Stimulated activated CD4-positive, alpha-beta T cell treated with anti-CD3 and anti-CD28 coated beads, Interleukin-12 subunit alpha, Interleukin-12 subunit beta, amount 100 ng/mL, for 48 hours (primary cell): ENCODE results near the gene DMAC2.
"Not testable (repeated sequence)": the region's sequence is repeated elsewhere in the genome, so short reads cannot be mapped to it uniquely, and the experiment has no call there.

ENCODE experiments used
- DNase-seq, 3 donors: peaks; one replicate each; pipeline ENCODE4 v3.0.0-alpha.2; 2020; ENCODE audit warnings: low read depth in 2 of 3, low spot score in 1 of 3

The DMAC2 gene

DNA sequence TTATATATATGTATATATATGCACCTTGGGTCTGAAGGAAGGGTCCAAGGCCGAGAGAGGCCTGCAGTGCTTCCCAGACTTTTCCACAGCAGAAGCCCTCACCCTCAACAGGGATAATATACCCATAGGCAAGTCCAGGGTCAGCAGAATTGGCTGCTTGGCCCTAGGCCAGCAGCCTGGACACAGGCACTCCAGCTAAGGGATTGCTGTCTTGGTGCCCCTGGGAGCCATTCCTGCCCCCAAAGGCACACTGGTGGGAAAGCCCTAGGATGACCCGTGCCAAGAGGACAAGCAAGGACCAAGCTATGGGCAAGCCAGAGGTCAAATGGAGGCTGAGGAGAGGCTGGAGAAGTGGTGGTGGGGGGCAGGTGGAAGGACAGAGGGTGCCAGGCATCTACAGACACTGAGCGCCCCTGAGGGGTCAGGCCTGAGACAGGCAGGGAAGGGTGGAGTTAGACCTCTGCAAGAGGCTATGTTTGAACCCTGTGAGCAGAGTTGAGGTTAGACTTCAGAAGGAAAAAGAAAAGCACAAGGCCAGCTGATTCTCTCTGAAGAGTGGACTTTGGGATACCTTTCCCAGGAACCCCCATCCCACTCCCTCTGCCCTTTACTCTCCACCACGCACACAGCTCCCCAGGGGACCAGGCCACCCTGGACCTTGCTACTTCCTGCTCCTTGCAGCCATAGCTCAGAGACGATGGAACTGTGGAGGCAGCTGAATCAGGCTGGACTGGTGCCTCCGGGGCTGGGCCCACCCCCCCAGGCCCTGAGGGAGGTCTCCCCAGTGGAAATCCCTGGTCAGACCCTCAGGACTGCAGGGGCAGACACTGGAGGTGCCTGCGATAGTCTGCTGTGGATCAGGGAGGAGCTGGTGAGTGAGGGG lies 3.0 kb upstream of the DMAC2 start, which contains the start of gene ERICH4:
Gene ERICH4 (plus strand): TSS at position 684 of the 883 bp plus-strand sequence. CDS start 14 bp downstream, at position 698.
- DNase-seq = no peak

DNA sequence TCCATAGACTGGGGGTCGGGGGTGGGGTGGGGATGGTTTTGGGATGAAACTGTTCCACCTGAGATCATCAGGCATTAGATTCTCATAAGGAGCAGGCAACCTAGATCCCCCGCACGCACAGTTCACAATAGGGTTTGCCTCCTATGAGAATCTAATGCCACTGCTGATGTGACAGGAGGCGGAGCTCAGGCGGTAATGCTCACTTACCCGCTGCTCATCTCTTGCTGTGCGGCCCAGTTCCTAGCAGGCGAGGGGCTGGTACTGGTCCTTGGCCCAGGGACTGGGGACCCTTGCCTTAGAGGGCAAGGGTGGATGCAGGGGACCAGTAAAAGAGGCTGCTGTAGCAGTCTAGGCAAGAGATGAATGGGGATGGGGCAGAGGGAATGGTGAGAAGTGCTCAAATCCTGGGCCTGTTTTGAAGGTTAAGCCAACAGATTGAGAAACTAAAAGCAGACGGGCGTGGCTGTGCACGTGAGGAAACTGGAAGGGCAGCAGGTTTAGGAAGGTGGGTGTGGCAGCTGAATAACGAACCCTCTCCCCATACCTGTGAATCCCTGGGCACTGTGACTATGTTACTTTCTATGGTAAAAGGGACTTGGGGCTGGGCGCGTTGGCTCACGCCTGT lies 1.7 kb upstream of the DMAC2 start:
- no peak for DNase-seq

DNA sequence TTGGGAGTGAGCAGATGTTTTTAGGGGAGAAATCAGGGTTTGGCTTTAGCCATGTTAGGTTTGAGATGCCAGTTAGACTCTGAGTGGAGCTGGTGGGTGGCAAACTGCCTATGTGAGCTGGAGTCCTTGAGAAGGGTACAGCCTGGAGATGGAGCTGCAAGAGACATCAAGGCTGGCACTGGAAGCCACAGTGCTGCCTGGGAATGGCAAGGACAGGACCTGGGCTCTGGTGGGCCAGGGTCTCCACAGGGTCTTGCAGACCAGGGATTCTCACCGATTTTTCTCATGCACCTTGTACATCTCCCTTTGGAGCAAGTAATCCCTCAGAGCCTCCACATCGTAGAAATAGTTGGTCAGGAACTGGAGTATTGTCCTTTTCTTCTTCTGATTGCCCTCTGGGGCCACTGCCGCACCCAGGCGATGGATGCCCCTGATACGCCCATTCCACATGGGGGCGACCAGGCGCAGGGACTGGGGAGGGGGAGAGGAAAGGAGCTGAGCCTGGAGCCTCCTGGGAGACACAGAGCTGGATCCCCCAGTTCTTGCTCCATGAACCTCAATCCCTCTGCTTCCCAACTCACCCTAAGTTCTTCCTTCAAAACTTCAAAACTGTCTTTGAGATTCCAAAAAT lies 1.7 kb downstream of the DMAC2 start:
- no peak for DNase-seq

DNA sequence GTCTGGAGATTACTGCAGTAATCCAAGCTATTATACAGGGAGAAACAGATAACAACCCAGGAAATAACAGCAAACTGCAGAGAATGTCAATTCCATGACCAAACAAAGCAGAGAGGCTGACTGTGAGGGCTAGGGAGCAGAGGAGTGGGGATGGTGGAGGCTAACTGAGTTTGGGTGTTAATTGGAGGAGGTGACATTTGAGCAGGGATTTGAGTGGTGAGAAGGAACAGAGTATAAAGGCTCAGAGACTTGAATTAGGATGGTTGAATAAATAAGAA lies 3.1 kb downstream of the DMAC2 start:
- no peak for DNase-seq

DNA sequence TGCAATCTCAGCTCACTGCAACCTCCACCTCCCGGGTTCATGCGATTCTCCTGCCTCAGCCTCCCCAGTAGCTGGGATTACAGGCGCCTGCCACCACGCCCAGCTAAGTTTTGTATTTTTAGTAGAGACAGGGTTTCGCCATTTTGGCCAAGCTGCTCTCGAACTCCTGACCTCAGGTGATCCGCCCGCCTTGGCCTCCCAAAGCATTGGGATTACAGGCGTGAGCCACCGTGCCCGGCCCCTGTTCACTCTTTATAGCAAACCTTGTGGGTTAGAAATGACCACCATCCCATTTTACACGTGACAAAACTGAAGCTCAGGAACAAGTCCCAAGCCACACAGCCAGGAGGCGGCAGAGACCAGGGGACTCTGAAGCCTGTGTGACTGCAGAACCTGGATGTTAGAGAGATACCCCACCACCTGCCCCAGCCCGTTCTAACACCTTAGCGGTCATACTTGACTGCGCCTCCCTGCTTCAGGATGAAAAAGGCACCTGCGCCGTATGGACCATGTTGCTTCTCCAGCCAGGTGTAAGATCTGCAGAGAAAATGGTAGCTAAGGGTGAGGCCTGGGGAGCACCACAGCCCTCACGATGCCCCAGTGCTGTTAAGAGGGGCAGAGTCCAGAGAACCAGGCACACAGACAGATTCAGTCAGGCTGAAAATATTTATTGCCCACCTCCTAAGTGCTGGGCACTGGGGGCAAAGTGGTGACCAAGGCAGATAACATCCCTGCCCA lies 3.6 kb downstream of the DMAC2 start:
- DNase-seq = no peak

DNA sequence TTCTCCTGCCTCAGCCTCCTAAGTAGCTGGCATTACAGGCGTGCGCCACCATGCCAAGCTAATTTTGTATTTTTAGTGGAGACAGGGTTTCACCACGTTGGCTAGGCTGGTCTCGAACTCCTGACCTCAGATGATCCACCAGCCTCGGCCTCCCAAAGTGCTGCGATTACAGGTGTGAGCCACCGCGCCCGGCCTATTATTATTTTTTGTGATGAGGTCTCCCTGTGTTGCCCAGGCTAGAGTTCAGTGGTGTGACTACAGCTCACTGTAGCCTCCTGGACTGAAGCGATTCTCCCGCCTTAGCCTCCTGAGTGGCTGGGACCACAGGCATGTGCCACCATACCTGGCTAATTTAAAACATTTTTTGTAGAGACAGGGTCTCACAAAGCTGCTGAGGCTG lies 4.3 kb downstream of the DMAC2 start:
- not testable (repeated sequence) for DNase-seq

DNA sequence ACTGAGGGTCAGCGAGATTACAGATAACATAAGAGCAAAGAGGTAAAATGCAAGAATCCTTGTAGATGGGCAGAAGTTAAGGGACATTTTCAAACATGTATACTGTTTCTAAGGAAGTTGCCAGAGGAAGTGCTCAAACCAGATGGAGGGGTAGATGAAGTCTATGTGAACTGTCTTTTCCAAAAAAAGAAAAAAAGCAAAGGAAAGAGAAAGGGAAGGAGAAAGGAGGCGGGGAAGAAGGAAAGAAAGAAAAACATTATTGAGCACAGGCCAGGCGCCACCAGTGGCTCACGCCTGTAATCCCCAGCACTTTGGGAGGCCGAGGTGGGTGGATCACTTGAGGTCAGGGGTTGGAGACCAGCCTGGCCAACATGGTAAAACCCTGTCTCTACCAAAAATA lies 5.3 kb downstream of the DMAC2 start:
- DNase-seq = no peak

DNA sequence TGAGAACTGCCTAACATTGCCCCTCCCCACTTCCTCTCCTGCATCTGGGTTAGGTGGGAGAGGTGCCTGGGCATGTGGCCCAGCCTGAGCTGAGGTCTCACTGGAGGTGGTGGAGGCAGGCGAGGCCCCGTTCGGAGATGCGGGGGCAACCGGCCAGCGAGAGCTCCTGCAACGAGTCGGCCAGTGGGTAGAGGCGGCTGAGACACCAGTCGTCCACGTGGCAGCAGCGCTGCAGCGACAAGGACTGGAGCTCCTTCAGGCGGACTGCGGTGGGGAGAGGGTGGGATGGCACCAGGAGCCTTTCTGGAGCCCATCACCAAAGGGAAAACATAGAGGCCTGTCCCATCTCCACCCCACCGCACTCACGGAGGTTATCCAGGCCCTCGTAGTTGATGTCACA lies 6.5 kb downstream of the DMAC2 start:
- DNase-seq = no peak

DNA sequence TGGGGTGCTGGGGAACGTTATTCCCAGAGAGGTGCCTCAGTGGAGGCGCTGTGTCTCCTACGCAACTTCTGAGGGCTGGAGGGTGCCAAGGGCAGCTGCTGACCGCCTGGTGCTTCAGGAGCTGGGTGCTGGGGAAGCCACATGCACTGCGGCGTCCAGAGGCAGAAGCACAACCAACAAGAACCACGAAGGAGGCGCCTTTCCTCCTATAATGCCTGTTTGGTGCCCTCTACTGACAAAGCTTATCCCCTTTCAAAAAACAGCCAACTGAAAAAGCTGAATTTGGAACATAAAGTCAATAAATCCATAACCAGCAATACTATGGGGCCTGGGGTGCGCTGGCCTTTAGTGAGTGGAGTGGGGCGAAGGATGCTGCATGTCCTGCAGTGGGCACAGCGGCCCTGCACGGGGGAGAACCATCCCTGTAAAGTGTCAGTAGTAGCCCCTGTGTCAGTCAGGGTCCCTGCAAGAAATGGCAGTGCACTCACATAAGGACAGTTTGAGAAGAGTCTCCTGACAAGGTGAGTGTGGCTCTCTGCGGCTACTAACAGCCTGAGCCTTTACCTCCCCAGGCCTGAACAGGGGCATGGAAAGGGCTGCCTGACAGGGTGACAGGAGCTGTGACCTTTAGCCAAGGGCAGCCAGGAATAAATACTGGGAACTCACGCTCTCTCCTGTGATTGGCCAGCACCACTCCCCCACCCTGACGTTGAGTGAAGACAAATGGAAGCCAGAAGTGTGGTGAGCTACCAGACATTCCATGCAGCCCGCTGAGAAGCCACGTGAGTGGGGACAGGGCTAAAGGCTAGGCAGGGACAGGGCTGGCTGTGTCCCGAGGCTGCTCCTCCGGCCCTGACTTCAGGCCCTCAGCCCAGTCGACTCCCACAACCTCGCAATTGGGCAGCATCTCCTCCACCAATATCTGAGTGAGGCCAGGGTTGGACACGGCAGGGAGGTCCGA lies 8.0 kb downstream of the DMAC2 start:
- no peak for DNase-seq

DNA sequence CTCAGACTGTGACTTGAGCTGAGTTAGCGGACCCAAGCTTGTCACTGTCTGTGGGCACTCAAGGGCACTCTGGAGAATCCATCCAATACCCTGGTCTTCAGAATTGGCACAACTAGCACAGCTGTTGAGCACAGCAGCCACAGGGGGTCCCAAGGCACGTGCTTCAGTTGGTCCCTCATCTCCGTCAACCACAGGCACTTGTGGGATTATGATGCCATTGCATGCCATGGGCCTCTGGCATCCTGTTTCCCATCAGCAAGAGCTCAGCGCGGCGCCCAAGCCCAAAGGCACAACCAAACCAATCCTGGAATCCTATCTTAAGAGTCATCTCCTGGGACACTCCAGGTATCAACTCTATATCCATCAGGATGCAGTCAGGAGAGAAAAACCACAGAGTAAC lies 8.8 kb downstream of the DMAC2 start:
- DNase-seq = no peak

DNA sequence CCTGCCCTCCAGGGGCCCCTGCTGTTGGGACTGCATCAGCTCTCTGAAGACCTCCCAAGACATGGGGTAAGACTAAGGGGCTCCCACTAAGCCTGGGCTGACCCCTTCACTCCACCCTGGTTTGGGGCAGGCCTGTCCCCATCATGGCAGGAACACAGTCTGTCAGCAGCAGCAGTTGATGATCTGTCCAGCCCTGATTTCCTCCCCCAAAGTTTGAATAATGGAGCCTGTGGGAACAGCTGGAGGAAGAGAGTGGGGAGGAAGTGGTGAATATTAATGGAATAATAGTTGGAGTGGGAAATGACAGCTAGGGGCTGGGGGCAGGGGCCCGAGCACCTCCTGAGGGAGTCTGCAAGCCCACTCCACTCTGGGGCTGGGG lies 11.2 kb downstream of the DMAC2 start:
- DNase-seq = no peak

DNA sequence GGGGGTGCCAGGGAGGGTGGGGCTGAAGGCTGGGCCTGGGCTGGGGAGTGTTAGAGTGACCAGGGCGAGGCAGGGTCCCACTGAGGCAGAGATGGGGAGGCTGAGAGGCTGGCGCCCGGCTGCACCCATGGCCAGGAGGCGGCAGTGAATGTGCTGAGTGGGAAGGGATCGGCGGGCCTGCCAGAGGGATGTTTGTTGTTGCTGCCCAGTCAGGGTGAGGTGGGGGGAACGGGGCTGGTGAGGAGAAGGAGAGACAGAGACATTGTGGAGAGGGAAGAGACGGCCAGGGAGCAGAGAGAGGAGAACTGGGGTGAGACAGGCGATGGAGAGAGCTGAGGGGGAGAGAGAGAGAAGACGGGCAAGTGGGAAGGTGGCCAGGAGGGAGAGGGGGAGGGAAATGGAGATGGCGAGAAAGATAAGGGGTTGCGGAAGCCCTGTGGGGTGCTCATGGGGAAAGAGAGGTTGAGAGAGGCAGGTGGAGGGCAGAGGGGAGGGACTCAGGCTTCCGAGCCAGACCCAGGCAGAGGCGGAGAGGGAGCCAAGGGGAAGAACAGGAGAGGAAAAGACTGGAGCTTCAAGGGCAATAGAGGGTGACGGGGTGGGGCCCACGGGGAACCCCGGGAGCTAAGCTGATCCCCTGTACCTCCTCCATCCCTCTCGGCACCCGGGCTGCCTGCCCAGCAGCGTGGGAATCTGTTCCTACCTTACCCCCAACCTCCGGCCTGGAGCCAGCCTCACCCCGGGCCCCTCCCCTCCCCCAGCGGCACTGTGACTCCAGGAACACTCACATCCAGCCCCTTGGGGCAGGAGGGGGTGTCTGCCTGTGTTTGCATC lies 11.8 kb downstream of the DMAC2 start:
- peak in 1 of 3 donors; percentile 5 for DNase-seq

DNA sequence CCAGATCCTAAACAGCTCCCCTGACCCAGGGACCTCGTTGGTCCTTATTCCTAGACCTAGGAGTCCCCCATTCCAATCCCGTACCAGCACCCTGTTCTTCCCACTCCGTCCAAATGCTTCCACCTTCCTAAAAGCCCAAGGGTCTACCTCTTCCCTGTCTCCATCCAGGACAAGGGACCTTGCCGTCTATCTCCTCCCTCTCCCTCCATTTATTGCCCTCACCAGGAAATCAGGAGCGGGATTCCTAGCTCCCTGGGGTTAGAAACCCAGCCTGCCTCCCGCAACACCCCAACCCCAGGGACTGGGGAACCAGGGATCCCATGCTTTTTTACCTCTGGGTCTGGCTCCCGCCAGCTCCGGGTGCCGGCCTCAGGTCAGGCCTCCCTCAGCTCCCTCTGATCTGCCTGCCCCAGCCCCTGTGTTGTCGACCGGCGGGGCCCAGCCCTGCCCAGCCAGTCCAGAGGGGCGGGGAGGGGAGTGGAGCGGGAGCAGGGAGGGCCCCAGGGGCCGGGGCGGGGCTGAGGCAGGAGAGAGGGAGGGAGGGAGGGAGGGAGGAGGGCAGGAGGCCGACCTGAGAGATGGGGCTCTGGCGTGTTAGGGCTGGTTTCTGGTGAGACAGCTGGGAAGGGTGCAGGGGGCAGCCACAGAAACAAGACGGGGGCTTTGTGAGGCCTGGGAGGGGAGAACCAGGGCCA lies 12.6 kb downstream of the DMAC2 start, which contains the start of gene B3GNT8:
Gene B3GNT8 (minus strand): TSS at position 423 of the 695 bp plus-strand sequence. CDS start 596 bp downstream, outside the sequence.
- peak in 1 of 3 donors; percentile 43 for DNase-seq

DNA sequence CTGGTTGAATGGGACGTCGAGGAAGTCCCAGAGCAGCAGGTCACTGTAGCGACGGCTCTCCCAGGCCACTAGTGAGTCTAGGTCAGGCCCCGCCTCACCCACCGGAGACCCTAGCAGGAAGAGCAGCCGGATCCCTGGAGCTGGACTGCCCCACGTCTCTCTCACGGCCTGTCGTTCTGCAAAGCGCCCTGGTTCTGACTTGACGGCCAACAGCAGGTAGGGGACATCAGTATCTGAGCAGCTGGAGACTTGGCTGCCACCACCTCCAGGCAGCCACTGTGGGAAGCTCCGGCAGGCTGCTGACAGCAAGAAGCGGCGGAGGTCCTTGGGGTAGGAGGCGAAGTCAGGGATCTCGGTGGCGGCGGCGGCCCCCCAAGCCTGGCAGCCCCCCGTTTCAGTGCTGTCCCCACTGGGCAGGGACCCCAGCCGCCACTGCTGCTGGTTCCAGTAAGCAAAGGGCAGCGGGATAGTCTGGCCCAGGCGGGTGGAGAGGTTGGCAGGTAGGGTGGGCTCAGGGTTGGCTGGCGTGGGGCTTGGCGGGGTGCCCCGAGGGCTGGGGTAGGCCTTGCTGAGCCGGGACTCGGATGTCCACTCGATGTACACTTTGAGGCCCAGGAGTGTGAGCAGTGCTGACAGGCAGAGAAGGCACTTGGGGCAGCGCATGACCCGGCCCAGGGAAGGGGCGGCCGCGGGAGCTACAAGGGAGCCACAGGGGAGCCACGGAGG lies 13.4 kb downstream of the DMAC2 start:
- DNase-seq = no peak

DNA sequence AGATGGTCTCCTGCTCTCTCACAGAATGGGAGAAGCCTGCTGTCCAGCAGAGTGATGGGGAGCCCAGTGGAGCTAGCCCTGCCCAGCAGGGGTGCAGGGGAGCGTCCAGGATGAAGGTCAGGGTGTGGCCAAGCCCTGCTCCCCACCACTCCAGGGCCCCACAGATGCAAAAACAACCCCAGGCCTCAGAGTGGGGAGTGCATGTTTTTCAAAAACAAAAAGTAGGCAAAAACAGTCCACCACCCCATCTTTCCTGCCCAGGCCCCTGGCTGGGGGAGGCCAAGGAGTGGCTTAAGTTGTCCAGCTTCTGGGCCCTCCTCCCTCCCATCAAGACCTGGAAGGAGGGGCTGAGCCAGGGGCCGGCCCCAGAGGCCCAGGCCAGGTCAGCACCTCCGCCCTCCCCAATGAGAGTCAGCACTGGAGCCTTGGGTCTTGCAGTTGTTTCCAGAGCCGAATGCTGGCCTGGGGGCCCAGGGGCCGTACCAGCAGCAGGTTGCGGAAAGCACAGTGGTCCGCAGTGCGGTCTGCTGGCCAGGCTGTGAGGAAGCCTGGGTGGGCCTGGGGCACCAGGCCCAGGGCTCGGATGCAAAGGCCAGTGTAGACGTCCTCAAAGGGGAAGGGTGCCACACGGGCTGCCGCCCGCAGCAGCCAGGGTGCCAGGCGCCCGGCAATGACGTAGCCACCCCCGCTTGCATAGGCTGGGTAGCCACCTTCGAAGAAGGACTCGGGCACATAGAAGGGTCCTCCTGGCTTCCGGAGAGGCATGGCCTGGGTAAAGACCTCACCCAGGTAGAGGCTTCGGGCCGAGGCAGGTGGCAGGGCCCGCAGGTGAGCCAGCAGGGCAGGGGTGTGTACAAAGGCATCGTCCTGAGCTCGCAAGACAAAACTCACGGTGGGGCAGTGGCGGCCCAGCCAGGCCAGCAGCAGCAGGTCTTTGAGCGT lies 14.3 kb downstream of the DMAC2 start:
- no peak for DNase-seq

DNA sequence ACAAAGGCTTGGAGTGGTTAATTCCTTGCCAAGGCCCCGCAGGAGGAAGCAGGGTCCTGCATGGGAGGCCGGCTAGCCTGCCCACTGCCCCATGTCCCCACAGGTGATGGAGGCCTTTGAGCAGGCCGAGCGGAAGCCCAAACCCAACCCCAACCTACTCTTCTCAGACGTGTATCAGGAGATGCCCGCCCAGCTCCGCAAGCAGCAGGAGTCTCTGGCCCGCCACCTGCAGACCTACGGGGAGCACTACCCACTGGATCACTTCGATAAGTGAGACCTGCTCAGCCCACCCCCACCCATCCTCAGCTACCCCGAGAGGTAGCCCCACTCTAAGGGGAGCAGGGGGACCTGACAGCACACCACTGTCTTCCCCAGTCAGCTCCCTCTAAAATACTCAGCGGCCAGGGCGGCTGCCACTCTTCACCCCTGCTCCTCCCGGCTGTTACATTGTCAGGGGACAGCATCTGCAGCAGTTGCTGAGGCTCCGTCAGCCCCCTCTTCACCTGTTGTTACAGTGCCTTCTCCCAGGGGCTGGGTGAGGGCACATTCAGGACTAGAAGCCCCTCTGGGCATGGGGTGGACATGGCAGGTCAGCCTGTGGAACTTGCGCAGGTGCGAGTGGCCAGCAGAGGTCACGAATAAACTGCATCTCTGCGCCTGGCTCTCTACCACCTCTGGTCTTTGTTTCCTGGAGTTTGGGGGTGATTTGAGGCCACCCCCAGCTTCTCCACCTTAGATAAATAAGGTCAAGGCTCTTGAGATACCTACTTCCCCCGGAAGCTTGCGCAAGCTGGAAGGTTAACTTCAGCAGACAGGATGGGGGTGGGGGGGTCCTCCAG lies 15.2 kb downstream of the DMAC2 start:
- DNase-seq = no peak
